Hepatocyte (in vitro differentiated cells): Measurements from ENCODE around the gene NBAS. TPM values are rescaled to one million over a fixed set of nuclear protein-coding genes. Genes with fewer than 3 reads are reported as not detected.
"Not testable (repeated sequence)": the region's sequence is repeated elsewhere in the genome, so short reads cannot be mapped to it uniquely, and the experiment has no call there.

Experiments
- DNase-seq: peaks from one replicate; pipeline ENCODE4 v3.0.0-alpha.2; 2016; ENCODE audit warnings: low spot score
- H2AFZ ChIP-seq: fragments of 200-600 bp; sonication (generic); 2 replicates; pipeline ENCODE4 v1.6.0; 2016; ENCODE audit warnings: antibody characterized with exemption, mild to moderate bottlenecking
- H3K27ac ChIP-seq: fragments of 200-600 bp; sonication (generic); 2 replicates; pipeline ENCODE4 v1.5.1; 2016; ENCODE audit warnings: mild to moderate bottlenecking
- H3K27me3 ChIP-seq: fragments of 200-600 bp; sonication (generic); 2 replicates; pipeline ENCODE4 v1.6.1; 2016
- H3K36me3 ChIP-seq: fragments of 200-600 bp; sonication (generic); replicated peaks from 2 replicates; pipeline ENCODE4 v1.5.1; 2016; ENCODE audit warnings: low read depth; ENCODE audit not compliant: insufficient read depth
- H3K4me1 ChIP-seq: fragments of 200-600 bp; sonication (generic); 2 replicates; pipeline ENCODE4 v1.5.1; 2016; ENCODE audit warnings: mild to moderate bottlenecking, moderate library complexity; ENCODE audit not compliant: insufficient read depth
- H3K4me2 ChIP-seq: fragments of 200-600 bp; sonication (generic); 2 replicates; pipeline ENCODE4 v1.6.0; 2016
- H3K4me3 ChIP-seq: fragments of 200-600 bp; sonication (generic); 2 replicates; pipeline ENCODE4 v1.5.1; 2016; ENCODE audit warnings: mild to moderate bottlenecking
- H3K79me2 ChIP-seq: fragments of 200-600 bp; sonication (generic); 2 replicates; pipeline ENCODE4 v1.6.0; 2017; ENCODE audit warnings: mild to moderate bottlenecking
- H3K9me2 ChIP-seq: fragments of 200-600 bp; sonication (generic); replicated peaks from 2 replicates; pipeline ENCODE4 v1.6.0; 2017; ENCODE audit warnings: mild to moderate bottlenecking; ENCODE audit not compliant: insufficient read depth
- H3K9me3 ChIP-seq: fragments of 200-600 bp; sonication (generic); 2 replicates; pipeline ENCODE4 v1.5.1; 2016; ENCODE audit warnings: low read depth, mild to moderate bottlenecking
- H4K20me1 ChIP-seq: fragments of 200-600 bp; sonication (generic); 2 replicates; pipeline ENCODE4 v1.6.0; 2016; ENCODE audit warnings: mild to moderate bottlenecking; ENCODE audit not compliant: insufficient read depth, poor library complexity, severe bottlenecking
- EZH2 ChIP-seq: fragments of 200-600 bp; sonication (generic); IDR thresholded peaks from 2 replicates; pipeline ENCODE4 v1.6.1; 2016; ENCODE audit warnings: antibody characterized with exemption, mild to moderate bottlenecking, borderline replicate concordance
- EZH2phosphoT487 ChIP-seq: fragments of 200-600 bp; sonication (generic); IDR thresholded peaks from one replicate; pipeline ENCODE4 v1.6.1; 2018; ENCODE audit warnings: antibody characterized with exemption, mild to moderate bottlenecking, low read depth, moderate library complexity; ENCODE audit not compliant: unreplicated experiment, severe bottlenecking
- WGBS: methylation state at CpG from one replicate; pipeline ENCODE4 v1.1.6; 2016; ENCODE audit warnings: low lambda C conversion rate; ENCODE audit errors: missing lambda C conversion rate; 5-methylcytosine and 5-hydroxymethylcytosine counted together
- polyA plus RNA-seq: library from polyadenylated mRNA; unstranded; fragments of >200 nt; fragmentation: Nextera tagmentation; extraction: Ambion mirVana; gene quantifications from 2 replicates; pipeline ENCODE4 v1.2.1, GENCODE V29; 2016
- total RNA-seq: library from RNA; depleted of rRNA; stranded (reverse); fragments of >200 nt; gene quantifications from 2 replicates; pipeline ENCODE4 v1.2.3, GENCODE V29; 2014
- TF ChIP-seq, protein P1 (sequence below): fragments of 200-600 bp; sonication (generic); IDR thresholded peaks from 2 replicates; pipeline ENCODE4 v1.5.1; 2016; ENCODE audit warnings: antibody characterized with exemption, mild to moderate bottlenecking; ENCODE audit not compliant: poor library complexity

The NBAS gene
- total and polyA plus RNA-seq, 2 experiments from 2014 or later, result 20.8 to 47.2 TPM

DNA sequence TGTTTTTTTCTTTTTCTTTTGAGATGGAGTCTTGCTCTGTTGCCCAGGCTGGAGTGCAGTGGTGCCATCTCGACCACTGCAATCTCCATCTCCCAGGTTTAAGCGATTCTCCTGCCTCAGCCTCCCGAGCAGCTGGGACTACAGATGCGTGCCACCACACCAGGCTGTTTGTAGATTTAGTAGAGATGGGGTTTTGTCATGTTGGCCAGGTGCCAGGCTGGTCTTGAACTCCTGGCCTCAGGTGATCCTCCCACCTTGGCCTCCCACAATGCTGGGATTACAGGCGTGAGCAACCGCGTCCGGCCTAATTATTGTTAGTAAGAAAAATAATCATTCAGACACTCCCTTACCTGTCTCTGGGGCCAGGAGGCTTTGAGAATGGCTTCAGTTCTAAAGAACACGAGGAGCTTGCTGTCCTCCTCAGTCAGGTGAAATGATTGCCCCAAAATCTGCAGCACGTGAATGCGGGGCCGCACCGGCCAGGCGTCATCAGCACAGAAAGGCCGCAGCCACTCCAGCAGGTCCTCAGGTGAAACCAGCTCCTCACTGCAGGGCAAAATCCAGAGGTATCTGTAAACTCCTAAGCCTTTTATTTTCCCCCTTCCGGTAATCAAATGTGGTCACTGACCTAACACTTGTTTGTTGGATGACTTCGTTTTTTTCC lies 342.6 kb downstream of the NBAS start:
- no peak for DNase-seq
- WGBS, result 96% methylated on average over 17 of the region's 17 CpGs
- Histone ChIP-seq H2AFZ (no peak overlapping the region), H4K20me1 (no peaks in the 10 kb centered on the region), H3K79me2 (no peaks in the 10 kb centered on the region), H3K9me3 (no peaks in the 10 kb centered on the region), H3K4me2 (no peak overlapping the region), H3K27me3 (no peaks in the 10 kb centered on the region), H3K4me1 (no peaks in the 10 kb centered on the region), H3K36me3 (no peaks in the 10 kb centered on the region), H3K27ac (no peak overlapping the region), H3K4me3 (no peak overlapping the region), H3K9me2 (no peaks in the 10 kb centered on the region)
- TF ChIP-seq EZH2phosphoT487, result no peak

- 94% methylated on average over 6 of the region's 6 CpGs for WGBS
- no peak for TF ChIP-seq EZH2
- TF ChIP-seq, protein P1, sequence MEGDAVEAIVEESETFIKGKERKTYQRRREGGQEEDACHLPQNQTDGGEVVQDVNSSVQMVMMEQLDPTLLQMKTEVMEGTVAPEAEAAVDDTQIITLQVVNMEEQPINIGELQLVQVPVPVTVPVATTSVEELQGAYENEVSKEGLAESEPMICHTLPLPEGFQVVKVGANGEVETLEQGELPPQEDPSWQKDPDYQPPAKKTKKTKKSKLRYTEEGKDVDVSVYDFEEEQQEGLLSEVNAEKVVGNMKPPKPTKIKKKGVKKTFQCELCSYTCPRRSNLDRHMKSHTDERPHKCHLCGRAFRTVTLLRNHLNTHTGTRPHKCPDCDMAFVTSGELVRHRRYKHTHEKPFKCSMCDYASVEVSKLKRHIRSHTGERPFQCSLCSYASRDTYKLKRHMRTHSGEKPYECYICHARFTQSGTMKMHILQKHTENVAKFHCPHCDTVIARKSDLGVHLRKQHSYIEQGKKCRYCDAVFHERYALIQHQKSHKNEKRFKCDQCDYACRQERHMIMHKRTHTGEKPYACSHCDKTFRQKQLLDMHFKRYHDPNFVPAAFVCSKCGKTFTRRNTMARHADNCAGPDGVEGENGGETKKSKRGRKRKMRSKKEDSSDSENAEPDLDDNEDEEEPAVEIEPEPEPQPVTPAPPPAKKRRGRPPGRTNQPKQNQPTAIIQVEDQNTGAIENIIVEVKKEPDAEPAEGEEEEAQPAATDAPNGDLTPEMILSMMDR, result no peak
- TF ChIP-seq EZH2phosphoT487, result no peak
These were observed 348.9 kb downstream of the NBAS start for GRCh38 chr2:15212249-15212648.

DNA sequence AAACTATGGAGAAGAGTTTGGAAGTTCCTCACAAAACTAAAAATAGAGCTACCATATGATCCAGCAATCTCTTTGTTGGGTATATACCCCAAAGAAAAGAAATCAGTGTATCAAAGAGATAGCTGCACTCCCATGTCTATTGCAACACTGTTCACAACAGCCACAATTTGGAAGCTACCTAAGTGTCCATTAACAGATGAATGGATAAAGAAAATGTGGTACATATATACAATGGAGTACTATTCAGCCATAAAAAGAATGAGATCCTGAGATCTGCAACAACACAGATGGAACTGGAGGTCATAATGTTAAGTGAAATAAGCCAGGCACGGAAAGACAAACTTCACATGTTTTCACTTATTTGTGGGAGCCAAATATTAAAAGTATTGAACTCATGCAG lies 350.6 kb downstream of the NBAS start:
- not testable (repeated sequence) for H3K27me3 ChIP-seq, DNase-seq, H3K4me2 ChIP-seq, H2AFZ ChIP-seq, H3K79me2 ChIP-seq, H3K27ac ChIP-seq, H3K9me3 ChIP-seq, H3K4me3 ChIP-seq, H3K9me2 ChIP-seq, H3K36me3 ChIP-seq, H3K4me1 ChIP-seq, H4K20me1 ChIP-seq
- WGBS, result 96% methylated on average over 1 of the region's 1 CpG

More at GRCh38 chr2:15212249-15212648, 348.9 kb downstream of the NBAS start:
- no peaks in the 10 kb centered on the region for H3K36me3 ChIP-seq
- H3K9me2 ChIP-seq, result no peaks in the 10 kb centered on the region
- DNase-seq, result no peak
- no peak overlapping the region for H3K4me3 ChIP-seq
- H4K20me1 ChIP-seq, result no peaks in the 10 kb centered on the region
- H3K9me3 ChIP-seq, result no peaks in the 10 kb centered on the region
- H3K79me2 ChIP-seq, result no peaks in the 10 kb centered on the region
- H2AFZ ChIP-seq, result no peak overlapping the region
- no peak overlapping the region for H3K4me2 ChIP-seq
- no peak overlapping the region for H3K27ac ChIP-seq
- no peaks in the 10 kb centered on the region for H3K27me3 ChIP-seq
- no peaks in the 10 kb centered on the region for H3K4me1 ChIP-seq

- Histone ChIP-seq H3K79me2 (no peaks in the 10 kb centered on the region), H3K9me2 (no peaks in the 10 kb centered on the region), H3K4me2 (no peak overlapping the region), H2AFZ (no peak overlapping the region), H3K27me3 (no peaks in the 10 kb centered on the region), H3K36me3 (no peaks in the 10 kb centered on the region), H4K20me1 (no peaks in the 10 kb centered on the region), H3K27ac (no peak overlapping the region), H3K9me3 (no peaks in the 10 kb centered on the region), H3K4me3 (no peak overlapping the region), H3K4me1 (no peaks in the 10 kb centered on the region)
- DNase-seq, result no peak
- TF ChIP-seq EZH2 (no peak), EZH2phosphoT487 (no peak)
- TF ChIP-seq, protein P1, result no peak
- WGBS, result 95% methylated on average over 1 of the region's 1 CpG
These were observed 354.7 kb downstream of the NBAS start for GRCh38 chr2:15206419-15206818.
